K562 (cell line): ENCODE data around the gene CREB3L2. TPM values are rescaled to one million over a fixed set of nuclear protein-coding genes. Genes with fewer than 3 reads are reported as not detected.

ENCODE experiments used
- HDAC8 ChIP-seq: fragments of 450-650 bp; IDR thresholded peaks from 2 replicates; pipeline ENCODE4 v1.6.1; 2016; ENCODE audit warnings: mild to moderate bottlenecking, missing genetic modification characterization, moderate library complexity, missing compliant biosample characterization
- KLF13 ChIP-seq: fragments of 450-650 bp; IDR thresholded peaks from 2 replicates; pipeline ENCODE4 v1.6.1; 2016; ENCODE audit warnings: missing genetic modification characterization, low read depth, mild to moderate bottlenecking, missing compliant biosample characterization, moderate library complexity, borderline replicate concordance
- TAF9B ChIP-seq: fragments of 450-650 bp; IDR thresholded peaks from 2 replicates; pipeline ENCODE4 v1.6.1; 2018; ENCODE audit warnings: mild to moderate bottlenecking; ENCODE audit not compliant: partially characterized antibody
- TRIM28 ChIP-seq: fragments of 450-650 bp; IDR thresholded peaks from 2 replicates; pipeline ENCODE4 v1.6.1; 2017
- ZNF121 ChIP-seq: sonication (generic); formaldehyde crosslinking; conservative IDR thresholded peaks from 2 replicates; pipeline ENCODE4 v1.8.0; 2022; ENCODE audit warnings: missing genetic modification reagents
- ZNF133 ChIP-seq: fragments of 250-450 bp; sonication (Bioruptor Pico); IDR thresholded peaks from 2 replicates; pipeline ENCODE4 v1.4.0; 2020; ENCODE audit warnings: mild to moderate bottlenecking
- ZNF311 ChIP-seq: fragments of 250-450 bp; sonication (Bioruptor Pico); IDR thresholded peaks from 2 replicates; pipeline ENCODE4 v1.4.0; 2020; ENCODE audit warnings: mild to moderate bottlenecking, moderate library complexity
- ZNF696 ChIP-seq: fragments of 250-450 bp; sonication (Bioruptor Pico); conservative IDR thresholded peaks from 2 replicates; pipeline ENCODE4 v1.4.0; 2020; ENCODE audit warnings: mild to moderate bottlenecking, moderate library complexity
- polyA plus RNA-seq, 8 experiments: library from polyadenylated mRNA; depleted of rRNA in 4 of 8; stranded (reverse) in 5 of 8; unstranded in 3 of 8; fragments of >200 nt; fragmentation: Nextera tagmentation in 2 of 8; fragmentation: Illumina TruSeq in 1 of 8; extraction: Ambion mirVana in 2 of 8; extraction: Trizol in 1 of 8; gene quantifications; 2 replicates each; pipeline versions ENCODE4 v1.2.1 to v1.2.3, GENCODE V29; 2011 to 2014; ENCODE audit warnings: inconsistent platforms in 1 of 8, missing spikeins in 1 of 8
- total RNA-seq, 7 experiments: library from RNA; depleted of rRNA in 6 of 7; stranded (reverse); fragments of >200 nt in 6 of 7; fragmentation: Illumina TruSeq in 2 of 7; extraction: Trizol in 2 of 7; gene quantifications; 2 replicates each; pipeline versions ENCODE4 v1.2.1 to v1.2.3, GENCODE V29; 2011 to 2021; ENCODE audit warnings: low replicate concordance in 1 of 7
- TF ChIP-seq, protein P1 (sequence below): fragments of 250-450 bp; sonication (Bioruptor Pico); IDR thresholded peaks from 2 replicates; pipeline ENCODE4 v1.4.0; 2020; ENCODE audit warnings: mild to moderate bottlenecking
- TF ChIP-seq, protein P2 (sequence below): sonication (generic); formaldehyde crosslinking; IDR thresholded peaks from 2 replicates; pipeline ENCODE4 v1.8.0; 2023; ENCODE audit warnings: missing genetic modification reagents, mild to moderate bottlenecking, borderline replicate concordance
- TF ChIP-seq, protein P3 (sequence below): sonication (generic); formaldehyde crosslinking; IDR thresholded peaks from 2 replicates; pipeline ENCODE4 v1.9.0; 2022; ENCODE audit warnings: mild to moderate bottlenecking, missing genetic modification reagents
- TF ChIP-seq, protein P4 (sequence below): fragments of 450-650 bp; formaldehyde crosslinking; IDR thresholded peaks from 2 replicates; pipeline ENCODE4 v1.4.0; 2022; ENCODE audit warnings: missing genetic modification characterization
- TF ChIP-seq, protein P5 (sequence below): fragments of 450-650 bp; IDR thresholded peaks from 2 replicates; pipeline ENCODE4 v1.6.1; 2016; ENCODE audit warnings: antibody characterized with exemption

CREB3L2 gene
- total and polyA plus RNA-seq, 9 of the 15 experiments (the other 6 are each of a cell fraction or from before 2014, with no cell fraction given), result 7.1 to 45.6 (median 15.8) TPM

DNA sequence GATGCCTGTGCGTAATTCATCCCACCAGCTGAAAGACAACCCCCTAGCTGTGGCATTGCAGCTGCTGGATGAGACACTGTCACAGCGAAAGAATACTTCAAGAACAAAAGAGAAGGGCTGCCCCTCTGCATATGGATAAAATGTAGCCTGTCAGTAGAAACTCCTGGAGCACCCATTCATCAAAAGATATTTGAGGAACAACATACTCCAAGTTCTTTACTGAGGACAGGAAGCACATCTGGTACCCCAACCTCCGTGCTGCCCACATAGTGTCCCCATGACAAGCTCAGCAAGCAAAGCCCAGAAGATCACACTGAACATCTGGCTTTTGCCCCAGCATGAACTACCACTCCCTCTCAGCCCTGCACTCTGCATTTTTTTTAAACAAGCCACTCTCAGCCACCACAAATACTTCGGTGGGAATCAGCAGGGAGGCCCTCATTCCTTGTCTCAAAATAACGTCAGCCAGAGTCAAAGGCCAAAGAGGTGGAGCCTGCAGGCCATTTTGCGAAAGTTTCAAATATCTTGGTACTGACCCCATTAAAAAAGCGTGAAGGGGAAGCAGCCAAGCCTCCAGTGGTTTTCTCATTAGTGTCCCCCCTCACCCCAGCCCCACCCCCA, 1.7 kb downstream of the CREB3L2 start (continued):
- TF ChIP-seq, protein P1, sequence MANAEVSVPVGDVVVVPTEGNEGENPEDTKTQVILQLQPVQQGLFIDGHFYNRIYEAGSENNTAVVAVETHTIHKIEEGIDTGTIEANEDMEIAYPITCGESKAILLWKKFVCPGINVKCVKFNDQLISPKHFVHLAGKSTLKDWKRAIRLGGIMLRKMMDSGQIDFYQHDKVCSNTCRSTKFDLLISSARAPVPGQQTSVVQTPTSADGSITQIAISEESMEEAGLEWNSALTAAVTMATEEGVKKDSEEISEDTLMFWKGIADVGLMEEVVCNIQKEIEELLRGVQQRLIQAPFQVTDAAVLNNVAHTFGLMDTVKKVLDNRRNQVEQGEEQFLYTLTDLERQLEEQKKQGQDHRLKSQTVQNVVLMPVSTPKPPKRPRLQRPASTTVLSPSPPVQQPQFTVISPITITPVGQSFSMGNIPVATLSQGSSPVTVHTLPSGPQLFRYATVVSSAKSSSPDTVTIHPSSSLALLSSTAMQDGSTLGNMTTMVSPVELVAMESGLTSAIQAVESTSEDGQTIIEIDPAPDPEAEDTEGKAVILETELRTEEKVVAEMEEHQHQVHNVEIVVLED, result no peak
- TF ChIP-seq TAF9B (no peak), TRIM28 (no peak; the same call in 1 of the 2 replicates), HDAC8 (tag) (no peak), ZNF133 (CRISPR knock-in tag) (no peak), ZNF696 (no peak), ZNF121 (CRISPR knock-in tag) (no peak), ZNF311 (no peak), KLF13 (tag) (no peak)
- TF ChIP-seq, protein P2, sequence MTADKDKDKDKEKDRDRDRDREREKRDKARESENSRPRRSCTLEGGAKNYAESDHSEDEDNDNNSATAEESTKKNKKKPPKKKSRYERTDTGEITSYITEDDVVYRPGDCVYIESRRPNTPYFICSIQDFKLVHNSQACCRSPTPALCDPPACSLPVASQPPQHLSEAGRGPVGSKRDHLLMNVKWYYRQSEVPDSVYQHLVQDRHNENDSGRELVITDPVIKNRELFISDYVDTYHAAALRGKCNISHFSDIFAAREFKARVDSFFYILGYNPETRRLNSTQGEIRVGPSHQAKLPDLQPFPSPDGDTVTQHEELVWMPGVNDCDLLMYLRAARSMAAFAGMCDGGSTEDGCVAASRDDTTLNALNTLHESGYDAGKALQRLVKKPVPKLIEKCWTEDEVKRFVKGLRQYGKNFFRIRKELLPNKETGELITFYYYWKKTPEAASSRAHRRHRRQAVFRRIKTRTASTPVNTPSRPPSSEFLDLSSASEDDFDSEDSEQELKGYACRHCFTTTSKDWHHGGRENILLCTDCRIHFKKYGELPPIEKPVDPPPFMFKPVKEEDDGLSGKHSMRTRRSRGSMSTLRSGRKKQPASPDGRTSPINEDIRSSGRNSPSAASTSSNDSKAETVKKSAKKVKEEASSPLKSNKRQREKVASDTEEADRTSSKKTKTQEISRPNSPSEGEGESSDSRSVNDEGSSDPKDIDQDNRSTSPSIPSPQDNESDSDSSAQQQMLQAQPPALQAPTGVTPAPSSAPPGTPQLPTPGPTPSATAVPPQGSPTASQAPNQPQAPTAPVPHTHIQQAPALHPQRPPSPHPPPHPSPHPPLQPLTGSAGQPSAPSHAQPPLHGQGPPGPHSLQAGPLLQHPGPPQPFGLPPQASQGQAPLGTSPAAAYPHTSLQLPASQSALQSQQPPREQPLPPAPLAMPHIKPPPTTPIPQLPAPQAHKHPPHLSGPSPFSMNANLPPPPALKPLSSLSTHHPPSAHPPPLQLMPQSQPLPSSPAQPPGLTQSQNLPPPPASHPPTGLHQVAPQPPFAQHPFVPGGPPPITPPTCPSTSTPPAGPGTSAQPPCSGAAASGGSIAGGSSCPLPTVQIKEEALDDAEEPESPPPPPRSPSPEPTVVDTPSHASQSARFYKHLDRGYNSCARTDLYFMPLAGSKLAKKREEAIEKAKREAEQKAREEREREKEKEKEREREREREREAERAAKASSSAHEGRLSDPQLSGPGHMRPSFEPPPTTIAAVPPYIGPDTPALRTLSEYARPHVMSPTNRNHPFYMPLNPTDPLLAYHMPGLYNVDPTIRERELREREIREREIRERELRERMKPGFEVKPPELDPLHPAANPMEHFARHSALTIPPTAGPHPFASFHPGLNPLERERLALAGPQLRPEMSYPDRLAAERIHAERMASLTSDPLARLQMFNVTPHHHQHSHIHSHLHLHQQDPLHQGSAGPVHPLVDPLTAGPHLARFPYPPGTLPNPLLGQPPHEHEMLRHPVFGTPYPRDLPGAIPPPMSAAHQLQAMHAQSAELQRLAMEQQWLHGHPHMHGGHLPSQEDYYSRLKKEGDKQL, result no peak
- TF ChIP-seq, protein P3, sequence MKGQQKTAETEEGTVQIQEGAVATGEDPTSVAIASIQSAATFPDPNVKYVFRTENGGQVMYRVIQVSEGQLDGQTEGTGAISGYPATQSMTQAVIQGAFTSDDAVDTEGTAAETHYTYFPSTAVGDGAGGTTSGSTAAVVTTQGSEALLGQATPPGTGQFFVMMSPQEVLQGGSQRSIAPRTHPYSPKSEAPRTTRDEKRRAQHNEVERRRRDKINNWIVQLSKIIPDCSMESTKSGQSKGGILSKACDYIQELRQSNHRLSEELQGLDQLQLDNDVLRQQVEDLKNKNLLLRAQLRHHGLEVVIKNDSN (CRISPR knock-in tag), result no peak
- TF ChIP-seq, protein P4, sequence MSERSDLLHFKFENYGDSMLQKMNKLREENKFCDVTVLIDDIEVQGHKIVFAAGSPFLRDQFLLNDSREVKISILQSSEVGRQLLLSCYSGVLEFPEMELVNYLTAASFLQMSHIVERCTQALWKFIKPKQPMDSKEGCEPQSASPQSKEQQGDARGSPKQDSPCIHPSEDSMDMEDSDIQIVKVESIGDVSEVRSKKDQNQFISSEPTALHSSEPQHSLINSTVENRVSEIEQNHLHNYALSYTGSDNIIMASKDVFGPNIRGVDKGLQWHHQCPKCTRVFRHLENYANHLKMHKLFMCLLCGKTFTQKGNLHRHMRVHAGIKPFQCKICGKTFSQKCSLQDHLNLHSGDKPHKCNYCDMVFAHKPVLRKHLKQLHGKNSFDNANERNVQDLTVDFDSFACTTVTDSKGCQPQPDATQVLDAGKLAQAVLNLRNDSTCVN (CRISPR knock-in tag), result no peak
- TF ChIP-seq, protein P5, sequence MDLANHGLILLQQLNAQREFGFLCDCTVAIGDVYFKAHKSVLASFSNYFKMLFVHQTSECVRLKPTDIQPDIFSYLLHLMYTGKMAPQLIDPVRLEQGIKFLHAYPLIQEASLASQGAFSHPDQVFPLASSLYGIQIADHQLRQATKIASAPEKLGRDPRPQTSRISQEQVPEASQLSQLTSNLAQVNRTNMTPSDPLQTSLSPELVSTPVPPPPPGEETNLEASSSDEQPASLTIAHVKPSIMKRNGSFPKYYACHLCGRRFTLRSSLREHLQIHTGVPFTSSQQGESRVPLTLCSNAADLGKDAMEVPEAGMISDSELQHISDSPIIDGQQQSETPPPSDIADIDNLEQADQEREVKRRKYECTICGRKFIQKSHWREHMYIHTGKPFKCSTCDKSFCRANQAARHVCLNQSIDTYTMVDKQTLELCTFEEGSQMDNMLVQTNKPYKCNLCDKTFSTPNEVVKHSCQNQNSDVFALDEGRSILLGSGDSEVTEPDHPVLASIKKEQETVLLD, result 0 out of 2 replicates have a peak, but pooled peaks have one; percentile 26
- TF ChIP-seq, all 486 proteins: peak for 54
